Heart left ventricle (tissue), 16 donors: ENCODE data around the gene ALK. TPM values are rescaled to one million over a fixed set of nuclear protein-coding genes. Genes with fewer than 3 reads are reported as not detected.

Source experiments
- ATAC-seq, 4 donors: fragments of 200-7000 bp; cut with Tn5 transposase; one replicate each; pipeline ENCODE4 v1.9.1; 2020 to 2022; ENCODE audit warnings: moderate library complexity in 4 of 4, mild to moderate bottlenecking in 3 of 4, moderate number of reproducible peaks in 1 of 4
- DNase-seq, 5 donors: peaks; one replicate each; pipeline ENCODE4 v3.0.0-alpha.2; 2020
- H3K27ac ChIP-seq, 12 donors: fragments of 200-600 bp; sonication (generic) in 4 of 12; one replicate each; pipeline versions ENCODE4 v1.5.0 to v1.8.0; 2016 to 2022; ENCODE audit warnings: mild to moderate bottlenecking in 2 of 12
- H3K27me3 ChIP-seq, 9 donors: fragments of 200-600 bp; sonication (generic) in 2 of 9; one replicate each; pipeline versions ENCODE4 v1.5.1 to v1.8.0; 2016 to 2022; ENCODE audit warnings: mild to moderate bottlenecking in 3 of 9
- H3K36me3 ChIP-seq, 9 donors: fragments of 200-600 bp; sonication (generic) in 2 of 9; one replicate each; pipeline versions ENCODE4 v1.5.0 to v1.8.0; 2018 to 2022; ENCODE audit warnings: mild to moderate bottlenecking in 2 of 9
- H3K4me1 ChIP-seq, 12 donors: fragments of 200-600 bp; sonication (generic) in 4 of 12; one replicate each; pipeline versions ENCODE4 v1.5.0 to v1.8.0; 2016 to 2022; ENCODE audit warnings: mild to moderate bottlenecking in 3 of 12
- H3K4me3 ChIP-seq, 12 donors: fragments of 200-600 bp; sonication (generic) in 4 of 12; one replicate each; pipeline versions ENCODE4 v1.5.0 to v1.8.0; 2017 to 2022; ENCODE audit warnings: mild to moderate bottlenecking in 9 of 12, moderate library complexity in 4 of 12
- H3K9me3 ChIP-seq, 12 donors: fragments of 200-600 bp; sonication (generic) in 4 of 12; one replicate each; pipeline versions ENCODE4 v1.5.0 to v1.8.0; 2016 to 2022; ENCODE audit warnings: mild to moderate bottlenecking in 1 of 12
- POLR2A ChIP-seq, 2 donors: fragments of 450-650 bp; IDR thresholded peaks; one replicate each; pipeline ENCODE4 v1.6.1; 2017; ENCODE audit warnings: antibody characterized with exemption in 2 of 2, mild to moderate bottlenecking in 2 of 2, moderate library complexity in 2 of 2
- WGBS, 4 donors: extraction: QIAGEN DNeasy Blood & Tissue Kit in 2 of 4; methylation state at CpG; one replicate each; pipeline versions ENCODE4 v1.1.5 to v1.1.7; 2013 to 2018; 5-methylcytosine and 5-hydroxymethylcytosine counted together
- intact Hi-C, 10 donors: fragments of 100-400 bp; cut with DNase I; formaldehyde crosslinking; loops; one replicate each; pipeline versions ENCODE4 v1.11.1 to v1.14.2; 2022
- polyA plus RNA-seq, 2 donors: library from polyadenylated mRNA; stranded (reverse); fragments of 200-250 nt; gene quantifications; one replicate each; pipeline ENCODE4 v1.2.3, GENCODE V29; 2013
- total RNA-seq, 9 donors: library from RNA; depleted of rRNA in 2 of 9; stranded (reverse); fragments of >200 nt in 2 of 9; fragmentation: NEBNext Ultra II Directional in 3 of 9; extraction: Animal tissue kit (Norgen Biotek cat#: 25700) in 3 of 9; gene quantifications; one replicate each; pipeline versions ENCODE4 v1.1.0 to v1.2.4, GENCODE V29; 2016 to 2023
- TF ChIP-seq, protein P1 (sequence below), 12 donors: fragments of 200-600 bp; sonication (generic) in 4 of 12; IDR thresholded peaks; one replicate each; pipeline versions ENCODE4 v1.5.0 to v1.8.0; 2018 to 2022; ENCODE audit warnings: antibody characterized with exemption in 12 of 12, mild to moderate bottlenecking in 5 of 12
- donor health status: ischemic (EF 13 %, LVEDD 7.1; RV severe dilation, severe dysfunction).
- donor health status: healthy with polysubstance abuse.
- donor health status: DM: no; HTN: yes; CAD: no.
- donor health status: DM: no; HTN: no; CAD: no.
- donor health status: ischemic (EF 25% LVEDD 6.9; RV normal size, moderate dysfunction).
- donor health status: ischemic (EF 25% LVEDD 5.7; RV mildly dilated, moderate dysfunction).
- donor health status: healthy.
- donor health status: DM: yes; HTN: yes; CAD: no.
- donor health status: ischemic (EF 35%, LVEDD 5.7; RV mildly dilated, moderate dysfunction).
- donor health status: nonischemic (EF 11% LVEDD 7.7; RV severe dilation, severe dysfunction).
- donor health status: DM: yes; HTN: yes; CAD: no.
- donor health status: PGD.
- donor health status: ischemic (EF 29% LVEDD 5.4; RV normal size, mild dysfunction).
- donor health status: nonischemic (EF 23%, LVEDD 6.1; RV moderate dilation, normal function).

Gene ALK
- total and polyA plus RNA-seq, 11 donors = 0.05 to 0.50 (median 0.13) TPM; not detected in 5

DNA sequence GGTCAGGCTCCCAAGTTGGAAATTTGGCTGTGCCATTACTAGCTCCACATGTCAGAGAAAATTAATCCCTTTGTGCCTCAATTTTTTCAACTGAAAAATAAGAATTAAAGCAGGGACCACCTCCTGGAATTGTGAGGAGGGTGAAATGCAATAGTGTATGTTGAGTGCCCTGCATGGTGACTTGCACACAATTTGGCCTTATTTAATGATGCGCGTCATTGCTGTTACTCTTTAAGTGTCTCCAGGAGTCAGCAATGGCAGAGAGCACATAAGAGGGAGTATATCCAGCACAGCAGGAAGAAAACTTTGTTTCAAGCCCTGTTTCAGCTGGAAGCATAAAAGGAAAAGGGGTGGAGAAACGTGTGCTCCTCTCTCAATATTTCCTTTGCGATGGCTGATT lies 215.8 kb downstream of the ALK start:
- 82 to 87% (median 85%) methylated on average over 4 of the region's 4 CpGs for WGBS, 4 donors
- no peaks in the 10 kb centered on the region for H3K9me3 ChIP-seq
- H3K4me3 ChIP-seq = no peak overlapping the region
- ATAC-seq = no peak
- TF ChIP-seq POLR2A (IDR thresholded peaks at IDR 0.05) = no peak
- TF ChIP-seq, protein P1, sequence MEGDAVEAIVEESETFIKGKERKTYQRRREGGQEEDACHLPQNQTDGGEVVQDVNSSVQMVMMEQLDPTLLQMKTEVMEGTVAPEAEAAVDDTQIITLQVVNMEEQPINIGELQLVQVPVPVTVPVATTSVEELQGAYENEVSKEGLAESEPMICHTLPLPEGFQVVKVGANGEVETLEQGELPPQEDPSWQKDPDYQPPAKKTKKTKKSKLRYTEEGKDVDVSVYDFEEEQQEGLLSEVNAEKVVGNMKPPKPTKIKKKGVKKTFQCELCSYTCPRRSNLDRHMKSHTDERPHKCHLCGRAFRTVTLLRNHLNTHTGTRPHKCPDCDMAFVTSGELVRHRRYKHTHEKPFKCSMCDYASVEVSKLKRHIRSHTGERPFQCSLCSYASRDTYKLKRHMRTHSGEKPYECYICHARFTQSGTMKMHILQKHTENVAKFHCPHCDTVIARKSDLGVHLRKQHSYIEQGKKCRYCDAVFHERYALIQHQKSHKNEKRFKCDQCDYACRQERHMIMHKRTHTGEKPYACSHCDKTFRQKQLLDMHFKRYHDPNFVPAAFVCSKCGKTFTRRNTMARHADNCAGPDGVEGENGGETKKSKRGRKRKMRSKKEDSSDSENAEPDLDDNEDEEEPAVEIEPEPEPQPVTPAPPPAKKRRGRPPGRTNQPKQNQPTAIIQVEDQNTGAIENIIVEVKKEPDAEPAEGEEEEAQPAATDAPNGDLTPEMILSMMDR (IDR thresholded peaks at IDR 0.05) = no peak
- no peak overlapping the region for H3K27ac ChIP-seq
- DNase-seq = no peak
- H3K4me1 ChIP-seq = no peaks in the 10 kb centered on the region
- no peaks in the 10 kb centered on the region for H3K27me3 ChIP-seq
- no peaks in the 10 kb centered on the region for H3K36me3 ChIP-seq
- intact Hi-C loops = no loop called here

DNA sequence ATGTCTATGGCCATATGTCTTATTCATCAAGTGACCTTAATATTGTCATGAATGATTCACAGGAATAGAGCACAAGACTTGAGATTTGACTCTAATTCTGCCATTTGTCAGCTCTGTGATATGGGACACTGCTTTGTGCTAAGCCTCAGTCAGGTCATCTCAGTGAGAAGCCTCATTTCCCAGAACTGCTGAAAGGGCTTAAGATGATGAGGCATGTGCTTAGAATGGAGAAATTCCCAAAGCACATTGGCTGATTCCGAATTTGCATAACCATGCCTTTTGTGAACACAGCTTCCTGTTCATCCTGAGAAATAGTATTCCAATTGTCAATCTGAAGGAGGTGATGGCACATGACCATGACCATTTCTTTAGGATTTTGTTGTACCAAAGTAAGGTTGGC lies 218.1 kb downstream of the ALK start:
- Histone ChIP-seq H3K4me1 (no peaks in the 10 kb centered on the region), H3K9me3 (no peaks in the 10 kb centered on the region), H3K4me3 (no peak overlapping the region), H3K36me3 (no peaks in the 10 kb centered on the region), H3K27ac (no peak overlapping the region), H3K27me3 (no peaks in the 10 kb centered on the region)
- 81 to 88% (median 82%) methylated on average over 1 of the region's 1 CpG for WGBS, 4 donors
- no peak for TF ChIP-seq POLR2A (IDR thresholded peaks at IDR 0.05)
- TF ChIP-seq, protein P1 (IDR thresholded peaks at IDR 0.05) = no peak
- DNase-seq = no peak
- intact Hi-C loops = no loop called here
- ATAC-seq = no peak

DNA sequence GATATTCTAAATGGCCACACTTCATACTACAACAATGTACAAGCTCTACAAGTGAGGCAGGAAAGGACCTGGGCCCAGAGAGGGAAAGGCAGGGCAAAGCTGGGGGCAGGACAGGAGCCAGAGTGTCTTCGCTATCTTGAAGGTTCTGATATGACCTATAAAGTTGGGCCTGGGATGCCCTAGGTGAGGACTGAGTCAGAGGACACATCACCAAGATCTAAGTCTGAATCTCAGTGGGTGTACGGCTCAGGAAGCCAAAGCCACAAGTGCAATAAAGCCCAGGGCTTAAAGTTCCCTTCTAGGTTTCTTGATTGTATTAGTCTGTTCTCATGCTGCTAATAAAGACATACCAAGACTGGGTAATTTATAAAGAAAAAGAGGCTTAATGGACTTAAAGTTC lies 219.1 kb downstream of the ALK start:
- no peaks in the 10 kb centered on the region for H3K27me3 ChIP-seq
- TF ChIP-seq, protein P1 (IDR thresholded peaks at IDR 0.05) = no peak
- TF ChIP-seq POLR2A (IDR thresholded peaks at IDR 0.05) = no peak
- no peak overlapping the region for H3K27ac ChIP-seq
- H3K36me3 ChIP-seq = no peaks in the 10 kb centered on the region
- DNase-seq (no peak), ATAC-seq (no peak)
- H3K4me3 ChIP-seq = no peak overlapping the region
- 86 to 95% (median 93%) methylated on average over 2 of the region's 2 CpGs for WGBS, 4 donors
- intact Hi-C loops = no loop called here
- H3K9me3 ChIP-seq = no peaks in the 10 kb centered on the region
- no peaks in the 10 kb centered on the region for H3K4me1 ChIP-seq

DNA sequence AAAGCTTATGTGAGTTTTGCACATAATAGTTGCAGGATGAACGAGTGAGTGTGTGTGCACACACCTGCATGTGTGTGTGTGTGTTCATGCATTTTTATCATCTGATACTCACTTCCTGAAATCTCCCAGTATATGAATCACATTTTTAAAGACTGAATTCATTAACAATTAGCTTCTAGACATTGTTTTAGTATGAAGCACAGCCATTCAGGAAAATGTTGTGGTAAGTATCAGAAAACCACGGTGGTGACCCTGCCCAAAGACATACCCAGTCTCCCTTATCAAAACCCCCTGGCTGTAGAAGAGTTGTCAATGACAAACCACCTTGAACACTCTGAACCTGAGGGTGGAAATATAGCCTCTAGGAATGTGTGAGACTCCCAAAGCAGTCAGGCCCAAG lies 220.8 kb downstream of the ALK start:
- H3K27me3 ChIP-seq = no peaks in the 10 kb centered on the region
- no peak overlapping the region for H3K27ac ChIP-seq
- intact Hi-C loops = no loop called here
- no peak overlapping the region for H3K4me3 ChIP-seq
- H3K4me1 ChIP-seq = no peaks in the 10 kb centered on the region
- TF ChIP-seq POLR2A (IDR thresholded peaks at IDR 0.05) = no peak
- TF ChIP-seq, protein P1 (IDR thresholded peaks at IDR 0.05) = no peak
- DNase-seq (no peak), ATAC-seq (no peak)
- H3K36me3 ChIP-seq = no peaks in the 10 kb centered on the region
- H3K9me3 ChIP-seq = no peaks in the 10 kb centered on the region
- WGBS, 4 donors = 74 to 84% (median 77%) methylated on average over 2 of the region's 2 CpGs
